H1 (cell line): ENCODE measurements around the gene INSM1.

Experiments
- CEBPB ChIP-seq: IDR thresholded peaks from 2 replicates; pipeline ENCODE4 v1.6.1; 2012; ENCODE audit warnings: low read depth, low read length
- MAX ChIP-seq: IDR thresholded peaks from 2 replicates; pipeline ENCODE4 v1.6.1; 2012; ENCODE audit warnings: inconsistent platforms
- POLR2A ChIP-seq, 2 experiments: IDR thresholded peaks; 1 replicate in 1 of 2; 2 replicates in 1 of 2; pipeline ENCODE4 v1.6.1; 2011; ENCODE audit warnings: low read depth in 2 of 2, low read length in 2 of 2, mild to moderate bottlenecking in 2 of 2; ENCODE audit errors: control extremely low read depth in 1 of 2
- POLR2AphosphoS5 ChIP-seq: IDR thresholded peaks from 2 replicates; pipeline ENCODE4 v1.6.1; 2011; ENCODE audit warnings: low read depth, low read length
- RFX5 ChIP-seq: IDR thresholded peaks from 2 replicates; pipeline ENCODE4 v1.6.1; 2011; ENCODE audit warnings: low read depth, low read length, improper control_type of control experiment, borderline replicate concordance
- TEAD4 ChIP-seq: IDR thresholded peaks from 2 replicates; pipeline ENCODE4 v1.6.1; 2012; ENCODE audit warnings: low read depth, low read length, inconsistent platforms, mixed read lengths

- TF ChIP-seq RFX5 = no peak
- TF ChIP-seq CEBPB = no peak
- no peak for TF ChIP-seq POLR2A (IDR thresholded peaks at IDR 0.05; ENCODE audit: control extremely low read depth in 1 of 2, low read depth in 2 of 2, low read length in 2 of 2)
- no peak for TF ChIP-seq TEAD4
- TF ChIP-seq MAX = no peak
- no peak for TF ChIP-seq POLR2AphosphoS5
Observed at GRCh38 chr20:20321917-20322316, 46.0 kb upstream of the INSM1 start.
